SK-N-SH treated with all-trans-retinoic acid at 6 μM for 48 hours (cell line): ENCODE measurements around the gene C22orf39.

Experiments
- ATAC-seq: fragments of 200-7000 bp; cut with Tn5 transposase; 3 replicates; pipeline ENCODE4 v1.9.1; 2020; ENCODE audit warnings: mild to moderate bottlenecking, moderate library complexity
- ARNTL ChIP-seq: fragments of 450-650 bp; formaldehyde crosslinking; IDR thresholded peaks from 2 replicates; pipeline ENCODE4 v1.5.0; 2020; ENCODE audit warnings: low read depth, mild to moderate bottlenecking, moderate library complexity, borderline replicate concordance
- BACH2 ChIP-seq: fragments of 250-450 bp; sonication (Bioruptor Pico); IDR thresholded peaks from 2 replicates; pipeline ENCODE4 v1.9.0; 2021; ENCODE audit warnings: mild to moderate bottlenecking, borderline replicate concordance
- CREB5 ChIP-seq: fragments of 250-450 bp; sonication (Bioruptor Pico); IDR thresholded peaks from 2 replicates; pipeline ENCODE4 v1.5.1; 2020; ENCODE audit warnings: low read depth, mild to moderate bottlenecking, moderate library complexity
- CSDC2 ChIP-seq: fragments of 250-450 bp; sonication (Bioruptor Pico); IDR thresholded peaks from 2 replicates; pipeline ENCODE4 v1.5.0; 2020; ENCODE audit warnings: mild to moderate bottlenecking, moderate library complexity
- GLIS3 ChIP-seq: fragments of 250-450 bp; sonication (Bioruptor Pico); IDR thresholded peaks from 2 replicates; pipeline ENCODE4 v1.5.0; 2020; ENCODE audit warnings: mild to moderate bottlenecking, moderate library complexity
- ISL1 ChIP-seq: fragments of 250-450 bp; sonication (Bioruptor Pico); IDR thresholded peaks from 2 replicates; pipeline ENCODE4 v2.1.2; 2022; ENCODE audit warnings: mild to moderate bottlenecking, moderate library complexity
- OSR1 ChIP-seq: fragments of 250-450 bp; sonication (Bioruptor Pico); IDR thresholded peaks from 2 replicates; pipeline ENCODE4 v1.8.0; 2022; ENCODE audit warnings: moderate library complexity, mild to moderate bottlenecking, inconsistent platforms
- PATZ1 ChIP-seq: fragments of 250-450 bp; sonication (Bioruptor Pico); IDR thresholded peaks from 2 replicates; pipeline ENCODE4 v1.8.0; 2020; ENCODE audit warnings: mild to moderate bottlenecking, moderate library complexity, borderline replicate concordance
- PPARA ChIP-seq: fragments of 250-450 bp; sonication (Bioruptor Pico); IDR thresholded peaks from 2 replicates; pipeline ENCODE4 v1.5.0; 2020; ENCODE audit warnings: mild to moderate bottlenecking, borderline replicate concordance
- RARB ChIP-seq: fragments of 250-450 bp; sonication (Bioruptor Pico); IDR thresholded peaks from 2 replicates; pipeline ENCODE4 v1.8.0; 2021; ENCODE audit warnings: mild to moderate bottlenecking, moderate library complexity
- SNAI2 ChIP-seq: fragments of 250-450 bp; sonication (Bioruptor Pico); IDR thresholded peaks from 2 replicates; pipeline ENCODE4 v1.5.0; 2020; ENCODE audit warnings: mild to moderate bottlenecking, moderate library complexity
- TCF4 ChIP-seq: fragments of 250-450 bp; sonication (Bioruptor Pico); IDR thresholded peaks from 2 replicates; pipeline ENCODE4 v1.8.0; 2021; ENCODE audit warnings: mild to moderate bottlenecking, moderate library complexity, borderline replicate concordance
- TOX ChIP-seq: fragments of 250-450 bp; sonication (Bioruptor Pico); IDR thresholded peaks from 2 replicates; pipeline ENCODE4 v1.8.0; 2021; ENCODE audit warnings: mild to moderate bottlenecking, moderate library complexity, borderline replicate concordance
- ZC3H10 ChIP-seq: fragments of 250-450 bp; sonication (Bioruptor Pico); IDR thresholded peaks from 2 replicates; pipeline ENCODE4 v1.5.1; 2021; ENCODE audit warnings: mild to moderate bottlenecking, moderate library complexity
- ZFP3 ChIP-seq: fragments of 250-450 bp; sonication (Bioruptor Pico); IDR thresholded peaks from 2 replicates; pipeline ENCODE4 v1.5.0; 2020; ENCODE audit warnings: mild to moderate bottlenecking, moderate library complexity
- ZFP30 ChIP-seq: fragments of 450-650 bp; formaldehyde crosslinking; IDR thresholded peaks from 2 replicates; pipeline ENCODE4 v1.5.0; 2022; ENCODE audit warnings: mild to moderate bottlenecking, moderate library complexity
- ZNF8 ChIP-seq: fragments of 450-650 bp; formaldehyde crosslinking; IDR thresholded peaks from 2 replicates; pipeline ENCODE4 v1.5.0; 2020; ENCODE audit warnings: mild to moderate bottlenecking, moderate library complexity
- TF ChIP-seq, protein P1 (sequence below): fragments of 250-450 bp; sonication (Bioruptor Pico); IDR thresholded peaks from 2 replicates; pipeline ENCODE4 v1.5.0; 2020; ENCODE audit warnings: mild to moderate bottlenecking, moderate library complexity
- TF ChIP-seq, protein P2 (sequence below): fragments of 250-450 bp; sonication (Bioruptor Pico); IDR thresholded peaks from 2 replicates; pipeline ENCODE4 v1.8.0; 2021; ENCODE audit warnings: low read depth, mild to moderate bottlenecking, moderate library complexity, borderline replicate concordance
- TF ChIP-seq, protein P3 (sequence below): fragments of 250-450 bp; sonication (Bioruptor Pico); IDR thresholded peaks from 2 replicates; pipeline ENCODE4 v1.5.1; 2021; ENCODE audit warnings: mild to moderate bottlenecking, moderate library complexity

C22orf39 gene

DNA sequence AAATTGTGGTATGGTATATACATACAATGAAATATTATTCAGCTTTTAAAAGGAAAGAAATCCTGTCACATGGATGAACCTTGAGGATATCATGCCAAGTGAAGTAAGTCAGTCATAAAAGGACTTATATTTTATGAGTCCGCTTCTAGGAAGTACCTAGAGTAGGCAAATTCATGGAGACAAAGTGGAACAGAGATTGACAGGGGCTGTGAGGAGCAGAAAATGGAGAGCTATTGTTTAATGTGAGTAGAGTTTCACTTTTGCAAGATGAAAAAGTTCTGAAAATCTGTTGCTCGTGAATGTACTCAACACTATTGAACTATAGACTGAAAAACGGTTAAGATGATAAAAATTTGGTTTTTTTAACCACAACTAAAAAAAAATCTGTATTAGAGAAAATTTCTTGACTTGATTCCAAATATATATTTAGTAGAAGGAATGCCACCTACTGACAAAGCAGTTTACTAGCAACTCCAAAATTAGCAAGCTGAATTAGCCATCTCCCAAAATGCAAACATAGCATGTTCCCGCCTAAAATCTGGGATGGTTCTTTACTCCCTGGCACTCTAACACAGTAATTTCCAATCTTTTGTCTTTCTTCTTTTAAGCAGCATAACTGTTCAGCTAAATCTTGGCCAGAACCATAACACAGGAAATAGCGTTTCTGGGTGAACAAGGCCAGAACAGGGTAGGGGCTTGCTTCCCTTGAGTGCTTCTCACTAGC lies 30.0 kb upstream of the C22orf39 start (continued):
- no peak for TF ChIP-seq BACH2
- TF ChIP-seq, protein P1, sequence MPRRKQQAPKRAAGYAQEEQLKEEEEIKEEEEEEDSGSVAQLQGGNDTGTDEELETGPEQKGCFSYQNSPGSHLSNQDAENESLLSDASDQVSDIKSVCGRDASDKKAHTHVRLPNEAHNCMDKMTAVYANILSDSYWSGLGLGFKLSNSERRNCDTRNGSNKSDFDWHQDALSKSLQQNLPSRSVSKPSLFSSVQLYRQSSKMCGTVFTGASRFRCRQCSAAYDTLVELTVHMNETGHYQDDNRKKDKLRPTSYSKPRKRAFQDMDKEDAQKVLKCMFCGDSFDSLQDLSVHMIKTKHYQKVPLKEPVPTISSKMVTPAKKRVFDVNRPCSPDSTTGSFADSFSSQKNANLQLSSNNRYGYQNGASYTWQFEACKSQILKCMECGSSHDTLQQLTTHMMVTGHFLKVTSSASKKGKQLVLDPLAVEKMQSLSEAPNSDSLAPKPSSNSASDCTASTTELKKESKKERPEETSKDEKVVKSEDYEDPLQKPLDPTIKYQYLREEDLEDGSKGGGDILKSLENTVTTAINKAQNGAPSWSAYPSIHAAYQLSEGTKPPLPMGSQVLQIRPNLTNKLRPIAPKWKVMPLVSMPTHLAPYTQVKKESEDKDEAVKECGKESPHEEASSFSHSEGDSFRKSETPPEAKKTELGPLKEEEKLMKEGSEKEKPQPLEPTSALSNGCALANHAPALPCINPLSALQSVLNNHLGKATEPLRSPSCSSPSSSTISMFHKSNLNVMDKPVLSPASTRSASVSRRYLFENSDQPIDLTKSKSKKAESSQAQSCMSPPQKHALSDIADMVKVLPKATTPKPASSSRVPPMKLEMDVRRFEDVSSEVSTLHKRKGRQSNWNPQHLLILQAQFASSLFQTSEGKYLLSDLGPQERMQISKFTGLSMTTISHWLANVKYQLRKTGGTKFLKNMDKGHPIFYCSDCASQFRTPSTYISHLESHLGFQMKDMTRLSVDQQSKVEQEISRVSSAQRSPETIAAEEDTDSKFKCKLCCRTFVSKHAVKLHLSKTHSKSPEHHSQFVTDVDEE (CRISPR knock-in tag), result no peak
- TF ChIP-seq ZC3H10 (CRISPR knock-in tag), result no peak
- no peak for TF ChIP-seq ZFP3 (CRISPR knock-in tag)

DNA sequence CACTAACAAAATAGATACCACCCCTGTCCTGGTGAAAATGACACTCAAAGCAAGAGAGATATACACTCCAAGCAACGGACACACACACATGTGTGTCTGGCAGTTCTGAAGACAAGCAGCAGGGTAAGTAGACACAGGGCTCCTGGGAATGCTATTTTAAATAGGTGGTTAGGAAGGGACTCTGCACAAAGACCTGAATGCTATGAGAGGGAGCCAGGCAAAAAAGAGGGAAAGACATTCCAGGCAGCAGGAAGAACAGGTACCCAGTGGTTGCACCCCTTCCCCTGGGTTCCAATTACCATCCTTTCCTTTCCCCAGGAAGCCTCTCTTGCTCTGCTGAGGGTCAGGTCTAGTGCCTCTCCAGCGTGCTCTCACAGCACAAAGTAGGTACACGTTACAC lies 28.5 kb upstream of the C22orf39 start:
- ATAC-seq, result no peak
- TF ChIP-seq RARB (CRISPR knock-in tag) (no peak), BACH2 (no peak), TCF4 (CRISPR knock-in tag) (no peak), PATZ1 (CRISPR knock-in tag) (no peak), ARNTL (CRISPR knock-in tag) (no peak), SNAI2 (CRISPR knock-in tag) (no peak), GLIS3 (CRISPR knock-in tag) (no peak), ZFP3 (CRISPR knock-in tag) (no peak), ISL1 (CRISPR knock-in tag) (no peak), CREB5 (CRISPR knock-in tag) (no peak), TOX (CRISPR knock-in tag) (no peak), PPARA (CRISPR knock-in tag) (no peak), OSR1 (CRISPR knock-in tag) (no peak), ZNF8 (CRISPR knock-in tag) (no peak), ZFP30 (CRISPR knock-in tag) (no peak), CSDC2 (CRISPR knock-in tag) (no peak)
- TF ChIP-seq, protein P2, sequence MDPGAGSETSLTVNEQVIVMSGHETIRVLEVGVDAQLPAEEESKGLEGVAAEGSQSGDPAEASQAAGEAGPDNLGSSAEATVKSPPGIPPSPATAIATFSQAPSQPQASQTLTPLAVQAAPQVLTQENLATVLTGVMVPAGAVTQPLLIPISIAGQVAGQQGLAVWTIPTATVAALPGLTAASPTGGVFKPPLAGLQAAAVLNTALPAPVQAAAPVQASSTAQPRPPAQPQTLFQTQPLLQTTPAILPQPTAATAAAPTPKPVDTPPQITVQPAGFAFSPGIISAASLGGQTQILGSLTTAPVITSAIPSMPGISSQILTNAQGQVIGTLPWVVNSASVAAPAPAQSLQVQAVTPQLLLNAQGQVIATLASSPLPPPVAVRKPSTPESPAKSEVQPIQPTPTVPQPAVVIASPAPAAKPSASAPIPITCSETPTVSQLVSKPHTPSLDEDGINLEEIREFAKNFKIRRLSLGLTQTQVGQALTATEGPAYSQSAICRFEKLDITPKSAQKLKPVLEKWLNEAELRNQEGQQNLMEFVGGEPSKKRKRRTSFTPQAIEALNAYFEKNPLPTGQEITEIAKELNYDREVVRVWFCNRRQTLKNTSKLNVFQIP (CRISPR knock-in tag), result no peak
- TF ChIP-seq, protein P3, sequence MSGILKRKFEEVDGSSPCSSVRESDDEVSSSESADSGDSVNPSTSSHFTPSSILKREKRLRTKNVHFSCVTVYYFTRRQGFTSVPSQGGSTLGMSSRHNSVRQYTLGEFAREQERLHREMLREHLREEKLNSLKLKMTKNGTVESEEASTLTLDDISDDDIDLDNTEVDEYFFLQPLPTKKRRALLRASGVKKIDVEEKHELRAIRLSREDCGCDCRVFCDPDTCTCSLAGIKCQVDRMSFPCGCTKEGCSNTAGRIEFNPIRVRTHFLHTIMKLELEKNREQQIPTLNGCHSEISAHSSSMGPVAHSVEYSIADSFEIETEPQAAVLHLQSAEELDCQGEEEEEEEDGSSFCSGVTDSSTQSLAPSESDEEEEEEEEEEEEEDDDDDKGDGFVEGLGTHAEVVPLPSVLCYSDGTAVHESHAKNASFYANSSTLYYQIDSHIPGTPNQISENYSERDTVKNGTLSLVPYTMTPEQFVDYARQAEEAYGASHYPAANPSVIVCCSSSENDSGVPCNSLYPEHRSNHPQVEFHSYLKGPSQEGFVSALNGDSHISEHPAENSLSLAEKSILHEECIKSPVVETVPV, result no peak
- TF ChIP-seq, protein P1 (CRISPR knock-in tag), result no peak
